Measurements from ENCODE around the gene ARVCF. TPM values are rescaled to one million over a fixed set of nuclear protein-coding genes. Genes with fewer than 3 reads are reported as not detected.
A peak's percentile ranks its signal among the peaks of the same experiment; 100 is the strongest.

Gene ARVCF
- total RNA-seq, 3 donors from 2014 or later (not counting 1 experiment from before 2014, with no cell fraction given) = 37.8 to 62.0 (median 38.7) TPM

GRCh38 chr22:19990609-19991394 is 25.8 kb downstream of the ARVCF start:
- Mint-ChIP-seq H3K9me3 (no peaks in the 10 kb centered on the region), H3K36me3 (no peaks in the 10 kb centered on the region), H3K4me3 (no peak overlapping the region), H3K27ac (no peak overlapping the region), H3K4me1 (peaks cover 0 to 7% of the 10 kb centered on the region in 2 donors), H3K27me3 (ENCODE audit: low read depth in 2 of 2) (no peaks in the 10 kb centered on the region)
- no peak for DNase-seq
- no peak for ATAC-seq
- H3K27ac ChIP-seq (ENCODE audit: low read length) = no peak overlapping the region
- H3K4me3 ChIP-seq (ENCODE audit: low read length) = no peak overlapping the region
- 94% methylated on average over 20 of the region's 20 CpGs for WGBS (ENCODE audit: insufficient coverage)
- intact Hi-C loops (cut with micrococcal nuclease) = no loop called here
- TF ChIP-seq CTCF (IDR thresholded peaks at IDR 0.05) = no peak
- peaks cover 14% of the 10 kb centered on the region for H3K4me1 ChIP-seq (ENCODE audit: control insufficient read depth, insufficient read depth, low read length)
- no peaks in the 10 kb centered on the region for H3K36me3 ChIP-seq (ENCODE audit: control insufficient read depth, insufficient read depth, low read length)
- no peaks in the 10 kb centered on the region for H3K27me3 ChIP-seq (ENCODE audit: control insufficient read depth, insufficient read depth, low read length)
- no peaks in the 10 kb centered on the region for H3K9me3 ChIP-seq (ENCODE audit: control insufficient read depth, insufficient read depth, low read length)

GRCh38 chr22:19990188-19990587 is 26.4 kb downstream of the ARVCF start:
- Mint-ChIP-seq H3K4me3 (no peak overlapping the region), H3K27ac (no peak overlapping the region), H3K36me3 (no peaks in the 10 kb centered on the region), H3K4me1 (peaks cover 0 to 11% of the 10 kb centered on the region in 2 donors), H3K27me3 (ENCODE audit: low read depth in 2 of 2) (no peaks in the 10 kb centered on the region), H3K9me3 (no peaks in the 10 kb centered on the region)
- ATAC-seq (no peak), DNase-seq (no peak)
- Histone ChIP-seq H3K9me3 (ENCODE audit: control insufficient read depth, insufficient read depth, low read length) (no peaks in the 10 kb centered on the region), H3K4me1 (ENCODE audit: control insufficient read depth, insufficient read depth, low read length) (peaks cover 20% of the 10 kb centered on the region), H3K36me3 (ENCODE audit: control insufficient read depth, insufficient read depth, low read length) (no peaks in the 10 kb centered on the region), H3K27me3 (ENCODE audit: control insufficient read depth, insufficient read depth, low read length) (no peaks in the 10 kb centered on the region), H3K4me3 (ENCODE audit: low read length) (no peak overlapping the region), H3K27ac (ENCODE audit: low read length) (no peak overlapping the region)
- TF ChIP-seq CTCF (IDR thresholded peaks at IDR 0.05) = no peak
- intact Hi-C loops (cut with micrococcal nuclease) = no loop called here
- 77% methylated on average over 2 of the region's 2 CpGs for WGBS (ENCODE audit: insufficient coverage)

- no peaks in the 10 kb centered on the region for H3K27me3 Mint-ChIP-seq (ENCODE audit: low read depth in 2 of 2)
- H3K4me3 ChIP-seq (ENCODE audit: low read length) = no peak overlapping the region
- H3K4me3 Mint-ChIP-seq = peak overlapping the region; percentile 7
- no peak overlapping the region for H3K27ac ChIP-seq (ENCODE audit: low read length)
- ATAC-seq (no peak), DNase-seq (no peak)
- WGBS (ENCODE audit: insufficient coverage) = 89% methylated on average over 3 of the region's 3 CpGs
- no peaks in the 10 kb centered on the region for H3K9me3 Mint-ChIP-seq
- no peaks in the 10 kb centered on the region for H3K9me3 ChIP-seq (ENCODE audit: control insufficient read depth, insufficient read depth, low read length)
- H3K4me1 ChIP-seq (ENCODE audit: control insufficient read depth, insufficient read depth, low read length) = peaks cover 25% of the 10 kb centered on the region
- TF ChIP-seq CTCF (IDR thresholded peaks at IDR 0.05) = no peak
- peaks cover 0 to 16% of the 10 kb centered on the region in 2 donors for H3K4me1 Mint-ChIP-seq
- intact Hi-C loops (cut with micrococcal nuclease) = no loop called here
- H3K36me3 Mint-ChIP-seq = no peaks in the 10 kb centered on the region
- H3K27ac Mint-ChIP-seq = no peak overlapping the region
- no peaks in the 10 kb centered on the region for H3K36me3 ChIP-seq (ENCODE audit: control insufficient read depth, insufficient read depth, low read length)
- no peaks in the 10 kb centered on the region for H3K27me3 ChIP-seq (ENCODE audit: control insufficient read depth, insufficient read depth, low read length)
These were observed 26.9 kb downstream of the ARVCF start for GRCh38 chr22:19989725-19990067.

All from natural killer cell (primary cell).